GM12801 (cell line): Measurements from ENCODE around the gene TTC31.

ENCODE experiments used
- TF ChIP-seq, protein P1 (sequence below): IDR thresholded peaks from one replicate; pipeline ENCODE4 v1.5.1; 2011; ENCODE audit warnings: control low read depth; ENCODE audit not compliant: insufficient read length; ENCODE audit errors: extremely low read depth

Gene TTC31

DNA sequence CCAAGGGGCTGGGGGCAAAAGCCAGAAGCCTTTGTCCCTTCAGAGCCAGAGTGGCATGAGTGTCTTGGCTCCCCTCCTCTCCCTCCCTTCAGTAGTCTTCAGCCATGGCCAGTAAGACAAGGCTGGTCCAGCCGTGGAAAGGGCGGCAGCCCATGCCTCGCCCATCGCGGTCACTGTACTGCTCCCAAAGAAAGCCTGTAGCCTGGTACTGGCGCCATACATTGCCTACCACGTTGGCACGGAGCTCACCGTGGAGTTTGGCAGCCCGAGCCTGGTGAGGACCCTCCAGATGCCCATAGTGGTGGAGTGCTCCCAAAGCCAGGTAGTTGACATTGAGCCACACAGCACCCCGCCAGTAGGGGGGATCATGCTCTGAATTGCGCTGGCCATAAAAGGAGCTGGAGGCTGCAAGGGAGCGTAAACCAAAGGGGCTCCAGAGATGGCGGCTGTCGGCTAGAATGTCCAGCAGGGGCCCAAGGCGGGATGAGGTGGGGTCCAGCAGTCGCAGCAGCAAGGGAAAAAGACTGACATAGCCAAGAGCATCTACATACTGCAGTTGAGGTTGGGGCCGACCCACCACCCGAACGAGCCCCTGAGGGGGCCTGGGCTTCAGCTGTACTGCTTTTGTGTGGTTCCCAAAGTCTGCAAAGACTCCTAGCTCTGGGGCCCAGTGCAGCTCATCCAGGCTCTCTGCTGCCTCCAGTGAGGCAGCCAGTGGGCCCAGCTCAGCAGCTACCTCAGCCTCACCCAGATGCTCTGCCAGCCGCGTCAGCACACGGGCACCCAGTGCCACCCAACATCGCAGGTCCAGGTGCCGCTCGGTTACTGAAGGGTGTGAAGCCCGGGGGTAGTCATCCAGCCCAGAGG lies 21.5 kb upstream of the TTC31 start:
- TF ChIP-seq, protein P1, sequence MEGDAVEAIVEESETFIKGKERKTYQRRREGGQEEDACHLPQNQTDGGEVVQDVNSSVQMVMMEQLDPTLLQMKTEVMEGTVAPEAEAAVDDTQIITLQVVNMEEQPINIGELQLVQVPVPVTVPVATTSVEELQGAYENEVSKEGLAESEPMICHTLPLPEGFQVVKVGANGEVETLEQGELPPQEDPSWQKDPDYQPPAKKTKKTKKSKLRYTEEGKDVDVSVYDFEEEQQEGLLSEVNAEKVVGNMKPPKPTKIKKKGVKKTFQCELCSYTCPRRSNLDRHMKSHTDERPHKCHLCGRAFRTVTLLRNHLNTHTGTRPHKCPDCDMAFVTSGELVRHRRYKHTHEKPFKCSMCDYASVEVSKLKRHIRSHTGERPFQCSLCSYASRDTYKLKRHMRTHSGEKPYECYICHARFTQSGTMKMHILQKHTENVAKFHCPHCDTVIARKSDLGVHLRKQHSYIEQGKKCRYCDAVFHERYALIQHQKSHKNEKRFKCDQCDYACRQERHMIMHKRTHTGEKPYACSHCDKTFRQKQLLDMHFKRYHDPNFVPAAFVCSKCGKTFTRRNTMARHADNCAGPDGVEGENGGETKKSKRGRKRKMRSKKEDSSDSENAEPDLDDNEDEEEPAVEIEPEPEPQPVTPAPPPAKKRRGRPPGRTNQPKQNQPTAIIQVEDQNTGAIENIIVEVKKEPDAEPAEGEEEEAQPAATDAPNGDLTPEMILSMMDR = no peak

DNA sequence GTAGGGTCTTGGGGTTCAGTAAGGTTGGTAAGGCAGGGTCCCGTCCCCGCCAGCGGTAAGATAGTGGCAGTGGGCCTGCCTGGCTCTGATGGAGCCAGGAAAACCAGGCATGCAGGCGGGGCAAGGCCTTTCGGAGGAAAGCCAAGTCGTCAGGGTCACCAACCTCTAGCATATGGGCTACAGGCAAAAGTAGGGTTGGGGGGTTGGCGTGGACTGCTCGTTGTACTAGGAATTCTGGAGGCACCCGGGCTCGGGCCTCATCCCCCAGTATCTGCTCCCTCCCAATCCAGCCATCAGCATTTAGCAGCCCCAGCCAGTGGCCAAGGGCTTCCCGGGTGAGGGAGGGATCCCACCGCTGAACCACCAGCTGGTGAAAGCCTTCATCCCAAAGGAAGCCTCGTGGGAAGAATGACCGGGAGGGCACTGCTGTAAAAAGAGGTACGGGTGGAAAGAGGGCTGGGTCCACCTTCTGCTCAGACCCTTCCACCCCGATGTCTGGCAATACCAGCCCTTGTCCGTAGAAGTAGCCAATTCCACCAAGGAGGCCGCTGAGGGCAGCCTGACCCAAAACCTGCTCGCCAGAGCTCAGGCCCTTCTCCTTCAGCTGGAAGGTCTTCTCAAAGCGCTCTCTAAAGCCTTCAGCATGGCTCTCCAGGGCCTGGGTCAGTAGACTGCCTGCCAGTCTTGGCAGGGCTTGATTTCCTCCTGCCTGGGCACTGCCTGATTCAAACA lies 20.7 kb upstream of the TTC31 start:
- TF ChIP-seq, protein P1 = no peak

DNA sequence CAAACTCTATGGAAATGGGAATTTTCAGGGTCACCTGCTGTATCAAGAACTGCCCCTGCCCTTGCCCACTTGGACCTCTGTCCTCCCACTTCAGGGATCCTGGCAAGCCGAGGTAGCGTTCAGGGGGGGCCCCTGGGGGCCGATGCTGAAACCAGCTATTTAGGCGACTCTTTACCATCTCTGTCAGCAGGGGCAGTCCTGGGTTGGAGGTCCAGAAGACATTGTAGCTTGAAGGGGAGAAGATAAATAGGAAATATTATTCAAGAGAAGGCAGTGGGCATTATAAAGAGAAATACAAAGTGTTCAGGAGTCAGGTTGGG lies 20.1 kb upstream of the TTC31 start:
- TF ChIP-seq, protein P1 = no peak

DNA sequence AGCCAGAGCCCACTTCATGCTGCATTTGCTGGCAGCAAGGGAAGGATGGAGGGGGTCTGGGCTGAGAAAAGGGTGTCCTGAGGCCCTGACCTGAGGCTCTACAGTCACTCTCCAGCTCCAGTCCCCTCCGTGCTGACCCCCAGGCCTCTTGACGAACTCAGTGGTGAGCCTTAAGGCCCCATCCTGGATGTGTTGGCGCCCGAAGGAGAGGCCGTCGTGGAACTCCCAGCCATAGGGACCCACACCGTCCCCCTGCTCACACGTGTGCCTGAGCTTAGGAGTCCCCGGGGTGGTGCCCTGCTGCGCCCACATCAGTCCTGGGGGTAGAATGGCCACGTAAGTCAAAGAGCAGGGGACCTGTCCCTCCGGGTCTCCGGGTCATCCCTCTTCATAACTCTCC lies 18.5 kb upstream of the TTC31 start:
- TF ChIP-seq, protein P1 = no peak

DNA sequence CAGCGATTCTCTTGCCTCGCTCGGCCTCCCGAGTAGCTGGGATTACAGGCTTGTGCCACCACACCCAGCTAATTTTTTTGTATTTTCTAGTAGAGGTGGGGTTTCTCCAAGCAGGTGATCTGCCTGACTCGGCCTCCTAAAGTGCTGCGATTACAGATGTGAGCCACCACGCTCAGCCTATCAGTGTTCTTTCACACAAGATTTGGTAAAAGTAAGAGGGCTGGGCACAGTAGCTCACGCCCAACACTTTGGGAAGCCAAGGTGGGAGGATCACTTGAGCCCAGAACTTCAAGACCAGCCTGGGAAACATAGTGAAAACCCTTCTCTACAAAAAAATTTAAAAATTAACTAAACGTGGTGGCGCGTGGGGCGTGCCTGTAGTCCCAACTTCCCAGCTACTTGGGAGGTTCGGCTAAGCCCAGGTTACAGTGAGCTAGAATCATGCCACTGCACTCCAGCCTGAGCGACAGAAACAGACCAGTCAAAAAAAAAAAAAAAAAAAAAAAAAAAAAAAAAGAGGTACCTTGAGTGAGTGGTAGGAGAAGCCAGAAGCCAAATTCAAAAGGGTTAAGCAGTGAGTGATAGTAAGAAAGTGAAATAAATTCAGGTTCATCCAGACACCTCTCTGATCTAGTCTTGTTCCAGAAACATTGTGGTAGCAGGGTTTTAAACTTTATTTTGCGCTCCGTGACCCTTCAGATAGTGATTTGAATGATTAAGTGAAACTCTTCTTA lies 11.4 kb upstream of the TTC31 start:
- TF ChIP-seq, protein P1 = no peak

DNA sequence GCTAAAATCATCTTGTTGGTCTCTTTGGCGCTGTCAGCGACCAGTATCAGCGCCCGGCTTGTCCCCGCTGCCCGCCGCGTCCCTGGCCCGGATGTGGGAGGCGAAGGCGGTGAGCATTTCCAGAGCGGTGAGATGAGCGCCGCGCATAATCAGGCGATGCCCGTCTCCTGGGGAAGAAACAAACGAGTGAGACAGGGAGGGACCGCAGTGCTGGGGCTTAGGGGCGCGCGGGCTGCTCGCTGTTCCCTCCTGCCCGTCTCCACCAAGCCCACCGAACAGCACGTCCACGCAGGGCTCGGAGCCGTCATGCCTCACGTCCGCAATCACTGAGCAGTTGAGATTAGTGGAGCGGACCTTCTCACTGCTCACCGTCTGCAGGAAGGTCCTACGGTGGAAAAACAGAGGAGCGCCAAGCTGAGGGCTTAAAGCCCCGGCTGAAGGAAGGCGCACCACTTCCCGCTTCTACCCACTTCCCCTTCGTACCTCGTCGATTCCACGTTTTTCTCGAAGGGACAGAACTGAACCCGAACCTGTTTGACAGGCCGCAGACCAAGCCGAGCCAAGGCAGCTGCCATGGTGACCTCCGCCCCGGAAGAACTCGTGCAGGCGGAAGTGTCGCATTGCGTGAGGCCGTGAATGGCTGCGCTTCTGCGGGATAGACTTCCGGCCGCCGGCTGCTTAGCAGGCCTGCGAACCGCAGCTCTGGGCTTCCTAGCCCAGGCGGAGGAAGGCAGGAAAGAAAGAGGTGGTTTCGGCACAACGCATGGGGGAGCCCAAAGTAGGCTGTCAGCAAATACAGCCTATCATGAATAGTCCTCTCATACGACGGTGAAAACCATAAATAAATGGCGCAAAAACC lies 10.6 kb upstream of the TTC31 start, which contains the start of gene MRPL53:
Gene MRPL53, minus strand, starts transcription at position 595 of the 859 bp plus-strand sequence. Its CDS starts 20 bp downstream, at position 575.
- TF ChIP-seq, protein P1 = no peak
